ENCODE measurements around the gene CD4.

The CD4 gene

GRCh38 chr12:6809056-6809455 is 19.7 kb downstream of the CD4 start:
- H3K27ac ChIP-seq: no peak overlapping the region
- TF ChIP-seq CTCF (conservative IDR thresholded peaks at IDR 0.05): no peak
- TF ChIP-seq ZFX (IDR thresholded peaks at IDR 0.05): no peak

GRCh38 chr12:6810758-6811157 is 21.4 kb downstream of the CD4 start:
- TF ChIP-seq ZFX (IDR thresholded peaks at IDR 0.05) (no peak), CTCF (conservative IDR thresholded peaks at IDR 0.05) (no peak)

GRCh38 chr12:6813363-6813762 is 24.0 kb downstream of the CD4 start:
- no peak for TF ChIP-seq ZFX (IDR thresholded peaks at IDR 0.05)
- no peak for TF ChIP-seq CTCF (conservative IDR thresholded peaks at IDR 0.05)
- no peak overlapping the region for H3K27ac ChIP-seq

More at GRCh38 chr12:6810758-6811157, 21.4 kb downstream of the CD4 start:
- no peak overlapping the region for H3K27ac ChIP-seq

- TF ChIP-seq ZFX (IDR thresholded peaks at IDR 0.05) (no peak), CTCF (conservative IDR thresholded peaks at IDR 0.05) (no peak)
- H3K27ac ChIP-seq: no peak overlapping the region
Measured at GRCh38 chr12:6816598-6816997, 27.3 kb downstream of the CD4 start.

GRCh38 chr12:6817098-6817497 is 27.8 kb downstream of the CD4 start:
- TF ChIP-seq ZFX (IDR thresholded peaks at IDR 0.05): no peak
- no peak for TF ChIP-seq CTCF (conservative IDR thresholded peaks at IDR 0.05)

GRCh38 chr12:6817662-6818157 is 28.4 kb downstream of the CD4 start:
- no peak for TF ChIP-seq CTCF (conservative IDR thresholded peaks at IDR 0.05)
- TF ChIP-seq ZFX (IDR thresholded peaks at IDR 0.05): no peak
- H3K27ac ChIP-seq: no peak overlapping the region

More at GRCh38 chr12:6817098-6817497, 27.8 kb downstream of the CD4 start:
- H3K27ac ChIP-seq: no peak overlapping the region

GRCh38 chr12:6818222-6818621 is 28.9 kb downstream of the CD4 start:
- TF ChIP-seq ZFX (IDR thresholded peaks at IDR 0.05) (no peak), CTCF (conservative IDR thresholded peaks at IDR 0.05) (no peak)
- H3K27ac ChIP-seq: no peak overlapping the region

Measured in C4-2B (cell line).